Measurements from ENCODE around the gene PRKCH. TPM values are rescaled to one million over a fixed set of nuclear protein-coding genes. Genes with fewer than 3 reads are reported as not detected.

Gene PRKCH
- total RNA-seq, 4 donors from 2014 or later, result 34.5 to 51.3 (median 45.0) TPM

DNA sequence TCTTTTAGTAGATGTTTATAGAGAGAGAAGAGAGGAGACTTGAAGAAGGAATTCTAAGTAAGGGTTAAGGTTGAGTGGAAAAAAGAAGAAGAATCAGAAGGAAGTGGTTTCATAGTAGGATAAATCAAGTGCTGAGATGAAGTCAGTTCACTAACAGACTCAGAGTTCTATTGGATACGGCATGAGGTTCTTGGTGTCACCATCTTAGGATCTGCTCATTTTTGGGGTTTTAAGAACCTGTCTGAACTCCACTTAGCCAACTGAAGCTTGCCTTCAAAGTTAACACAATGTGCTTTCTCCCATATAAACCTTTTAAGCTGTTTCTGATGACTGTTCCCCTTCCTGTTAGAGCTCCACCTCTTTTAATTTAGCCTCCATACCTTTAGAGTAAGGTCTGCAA lies 152.6 kb downstream of the PRKCH start:
- TF ChIP-seq POLR2A (IDR thresholded peaks at IDR 0.05), result no peak
- TF ChIP-seq, protein P1, sequence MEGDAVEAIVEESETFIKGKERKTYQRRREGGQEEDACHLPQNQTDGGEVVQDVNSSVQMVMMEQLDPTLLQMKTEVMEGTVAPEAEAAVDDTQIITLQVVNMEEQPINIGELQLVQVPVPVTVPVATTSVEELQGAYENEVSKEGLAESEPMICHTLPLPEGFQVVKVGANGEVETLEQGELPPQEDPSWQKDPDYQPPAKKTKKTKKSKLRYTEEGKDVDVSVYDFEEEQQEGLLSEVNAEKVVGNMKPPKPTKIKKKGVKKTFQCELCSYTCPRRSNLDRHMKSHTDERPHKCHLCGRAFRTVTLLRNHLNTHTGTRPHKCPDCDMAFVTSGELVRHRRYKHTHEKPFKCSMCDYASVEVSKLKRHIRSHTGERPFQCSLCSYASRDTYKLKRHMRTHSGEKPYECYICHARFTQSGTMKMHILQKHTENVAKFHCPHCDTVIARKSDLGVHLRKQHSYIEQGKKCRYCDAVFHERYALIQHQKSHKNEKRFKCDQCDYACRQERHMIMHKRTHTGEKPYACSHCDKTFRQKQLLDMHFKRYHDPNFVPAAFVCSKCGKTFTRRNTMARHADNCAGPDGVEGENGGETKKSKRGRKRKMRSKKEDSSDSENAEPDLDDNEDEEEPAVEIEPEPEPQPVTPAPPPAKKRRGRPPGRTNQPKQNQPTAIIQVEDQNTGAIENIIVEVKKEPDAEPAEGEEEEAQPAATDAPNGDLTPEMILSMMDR (IDR thresholded peaks at IDR 0.05), result no peak
- peaks cover 36 to 100% (median 78%) of the 10 kb centered on the region in 3 donors for H3K4me1 ChIP-seq
- H3K9me3 ChIP-seq, result no peaks in the 10 kb centered on the region
- intact Hi-C loops (cut with DNase I), result loop anchor here (10.0 kb wide), 1 partner anchor 221 kb away; the partner anchor contains the start of gene HIF1A
- peak overlapping the region in 3 of 4 donors; percentile 3 to 87 (median 53) for H3K27ac ChIP-seq
- 0% methylated on average over 1 of the region's 1 CpG for WGBS, 2 donors
- no peak for DNase-seq
- H3K27me3 ChIP-seq, result no peaks in the 10 kb centered on the region
- H3K4me3 ChIP-seq, result no peak overlapping the region
- H3K36me3 ChIP-seq, result no peaks in the 10 kb centered on the region

DNA sequence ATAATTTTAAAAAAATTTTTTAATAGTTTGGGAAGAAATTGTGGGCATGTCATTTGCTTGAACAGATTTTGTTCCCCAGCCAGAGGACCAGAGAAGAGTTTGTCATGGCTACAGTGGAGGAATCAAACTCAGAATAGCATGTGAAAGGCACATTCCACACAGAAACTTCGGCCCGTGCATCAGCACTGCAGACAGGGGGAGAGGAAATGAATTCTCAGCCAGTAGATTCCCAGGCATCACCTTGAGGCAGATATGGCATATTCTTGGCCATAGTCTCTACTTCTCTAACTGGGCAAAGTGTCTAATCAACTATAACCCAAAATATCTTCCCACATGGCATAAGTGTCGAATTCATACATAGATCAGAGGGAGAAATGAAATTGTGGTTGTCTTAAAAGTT lies 153.3 kb downstream of the PRKCH start:
- H3K27me3 ChIP-seq, result no peaks in the 10 kb centered on the region
- WGBS, 2 donors, result 75 to 84% methylated on average over 3 of the region's 3 CpGs
- TF ChIP-seq POLR2A (IDR thresholded peaks at IDR 0.05), result no peak
- TF ChIP-seq, protein P1 (IDR thresholded peaks at IDR 0.05), result no peak
- H3K4me3 ChIP-seq, result no peak overlapping the region
- H3K36me3 ChIP-seq, result no peaks in the 10 kb centered on the region
- H3K27ac ChIP-seq, result peak overlapping the region in 3 of 4 donors; percentile 73 to 87 (median 85)
- peaks cover 43 to 100% (median 78%) of the 10 kb centered on the region in 3 donors for H3K4me1 ChIP-seq
- intact Hi-C loops (cut with DNase I), result loop anchor here (10.0 kb wide), 1 partner anchor 220 kb away; the partner anchor contains the start of gene HIF1A
- DNase-seq, result no peak
- H3K9me3 ChIP-seq, result no peaks in the 10 kb centered on the region

DNA sequence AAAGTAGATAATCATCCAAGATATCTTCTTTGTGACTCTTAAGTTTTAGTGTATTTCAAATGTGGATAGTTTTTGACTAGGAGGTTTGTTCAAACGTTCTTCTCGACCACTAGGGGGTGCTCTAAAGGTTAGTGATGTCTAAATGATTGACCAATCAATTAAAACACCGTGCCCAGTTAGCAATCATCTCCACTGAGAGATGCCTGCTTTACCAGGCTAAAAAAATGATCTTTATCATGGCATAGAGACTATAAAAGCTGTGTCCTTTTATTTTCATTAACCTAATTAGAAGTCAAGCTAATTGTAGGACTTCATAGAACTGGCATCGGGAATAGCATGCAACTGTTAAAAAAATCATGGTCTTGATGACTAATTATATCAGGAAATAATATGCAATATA lies 153.9 kb downstream of the PRKCH start:
- DNase-seq, result no peak
- H3K4me1 ChIP-seq, result peaks cover 49 to 100% (median 78%) of the 10 kb centered on the region in 3 donors

DNA sequence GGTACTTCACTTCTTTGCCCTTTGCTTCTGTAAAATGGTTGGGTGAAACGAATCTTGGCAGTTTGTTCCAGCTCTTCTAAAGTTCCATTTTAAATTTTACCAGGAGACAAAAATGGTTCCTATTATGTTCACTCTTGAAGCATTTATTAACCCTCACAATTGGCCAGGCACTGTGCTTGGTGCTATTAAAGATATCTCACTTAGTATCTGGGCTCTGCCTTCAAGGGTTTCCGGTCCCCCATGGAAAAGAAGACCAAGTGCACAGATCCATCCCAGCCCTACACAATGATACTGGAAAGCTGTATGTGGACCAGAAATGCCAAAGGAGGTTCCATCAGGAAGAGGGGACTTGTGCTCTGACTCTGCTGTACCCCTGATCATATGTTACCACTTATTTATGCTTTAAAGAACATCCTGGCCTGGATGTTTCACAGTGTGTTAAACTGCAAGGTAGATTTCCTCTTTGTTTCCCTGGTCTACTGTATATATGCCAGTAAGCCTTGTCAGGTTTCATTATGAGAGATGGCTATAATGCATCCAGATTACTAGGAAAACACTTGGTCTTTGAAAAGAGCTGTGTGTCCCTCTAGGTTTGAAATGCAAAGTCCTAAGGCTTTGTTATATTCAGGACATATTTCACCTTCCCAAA lies 154.8 kb downstream of the PRKCH start:
- Histone ChIP-seq H3K36me3 (no peaks in the 10 kb centered on the region), H3K4me3 (no peak overlapping the region), H3K27ac (peak overlapping the region; percentile 76 to 95 (median 86)), H3K9me3 (no peaks in the 10 kb centered on the region), H3K27me3 (no peaks in the 10 kb centered on the region), H3K4me1 (peaks cover 58 to 100% (median 78%) of the 10 kb centered on the region in 3 donors)
- 63 to 78% methylated on average over 1 to 2 of the region's 2 CpGs for WGBS, 2 donors
- no peak for TF ChIP-seq POLR2A (IDR thresholded peaks at IDR 0.05)
- TF ChIP-seq, protein P1 (IDR thresholded peaks at IDR 0.05), result no peak
- intact Hi-C loops (cut with DNase I), result loop anchor here (10.0 kb wide), 1 partner anchor 219 kb away; the partner anchor contains the start of gene HIF1A
- no peak for DNase-seq

More for the DNA sequence above, 153.9 kb downstream of the PRKCH start:
- Histone ChIP-seq H3K36me3 (no peaks in the 10 kb centered on the region), H3K9me3 (no peaks in the 10 kb centered on the region), H3K27ac (peak overlapping the region; percentile 73 to 87 (median 80)), H3K4me3 (no peak overlapping the region), H3K27me3 (no peaks in the 10 kb centered on the region)
- TF ChIP-seq, protein P1 (IDR thresholded peaks at IDR 0.05), result peak; percentile 61 to 79 (median 68)
- TF ChIP-seq POLR2A (IDR thresholded peaks at IDR 0.05), result no peak
- intact Hi-C loops (cut with DNase I), result loop anchor here (10.0 kb wide), 1 partner anchor 219 kb away; the partner anchor contains the start of gene HIF1A
- WGBS, 2 donors, result 19 to 23% methylated on average over 4 of the region's 4 CpGs

DNA sequence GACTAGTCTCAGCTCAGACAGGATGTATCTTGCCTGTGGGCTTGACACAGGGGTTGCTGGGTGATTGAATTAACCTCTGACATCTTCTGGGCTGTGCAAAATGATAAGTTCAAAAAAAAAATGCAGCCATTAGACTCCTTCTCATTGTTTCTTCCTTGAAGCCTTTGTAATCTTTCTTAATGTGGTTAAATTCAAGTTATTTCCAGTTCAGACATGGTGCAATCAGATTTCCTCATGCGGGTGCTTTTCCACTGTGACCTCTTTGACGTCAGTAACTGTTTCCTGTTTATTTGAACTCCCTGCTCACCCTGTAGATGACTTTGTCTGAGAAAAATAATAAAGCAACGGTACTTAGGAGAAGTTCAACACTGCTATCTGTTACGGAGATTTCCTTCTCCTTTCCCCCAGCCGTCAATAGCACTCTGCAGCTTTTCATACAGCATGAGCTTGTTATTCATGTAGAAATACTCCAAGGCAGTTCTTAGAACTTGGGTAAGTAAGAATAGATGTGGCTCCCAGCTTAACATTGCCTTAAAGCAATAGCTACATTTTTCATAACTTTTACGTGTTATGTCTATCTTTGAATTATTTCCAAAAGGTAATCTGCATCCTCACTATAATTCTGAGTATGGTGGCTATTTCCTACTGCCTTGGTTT lies 155.5 kb downstream of the PRKCH start:
- H3K9me3 ChIP-seq, result no peaks in the 10 kb centered on the region
- intact Hi-C loops (cut with DNase I), result loop anchor here (10.0 kb wide), 1 partner anchor 218 kb away; the partner anchor contains the start of gene HIF1A
- peaks cover 57 to 100% (median 75%) of the 10 kb centered on the region in 3 donors for H3K4me1 ChIP-seq
- H3K27ac ChIP-seq, result peak overlapping the region; percentile 76 to 95 (median 86)
- no peaks in the 10 kb centered on the region for H3K27me3 ChIP-seq
- DNase-seq, result no peak
- peak overlapping the region in 1 of 4 donors; percentile 37 for H3K4me3 ChIP-seq
- 7 to 18% methylated on average over 6 of the region's 6 CpGs for WGBS, 2 donors
- H3K36me3 ChIP-seq, result no peaks in the 10 kb centered on the region
- TF ChIP-seq POLR2A (IDR thresholded peaks at IDR 0.05), result peak in 1 of 4 donors; percentile 70
- TF ChIP-seq, protein P1 (IDR thresholded peaks at IDR 0.05), result no peak

All from esophagus squamous epithelium (tissue), 5 donors.